CD4-positive, alpha-beta memory T cell (primary cell): ENCODE results near the gene ZXDB. TPM values are rescaled to one million over a fixed set of nuclear protein-coding genes. Genes with fewer than 3 reads are reported as not detected.
"Not testable (repeated sequence)": the region's sequence is repeated elsewhere in the genome, so short reads cannot be mapped to it uniquely, and the experiment has no call there.

Experiments used
- CTCF ChIA-PET: fragments of 350-600 bp; sonication (Branson Sonifier 250); formaldehyde crosslinking; loops from one replicate; lab custom pipeline; 2021; ENCODE audit warnings: inconsistent platforms; ENCODE audit not compliant: partially characterized antibody; lab: Charles Lee
- POLR2A ChIA-PET: fragments of 350-600 bp; sonication (Branson Sonifier 250); formaldehyde crosslinking; loops from one replicate; lab custom pipeline; 2021; ENCODE audit not compliant: partially characterized antibody; lab: Charles Lee
- DNase-seq, 5 donors: peaks; one replicate each; pipeline versions ENCODE4 v3.0.0 to v3.0.0-alpha.2; 2020 to 2022; ENCODE audit warnings: mixed read lengths in 1 of 5
- H3K27ac ChIP-seq: one replicate; pipeline ENCODE4 v1.7.0; 2013; ENCODE audit warnings: low read depth, low read length
- H3K27me3 ChIP-seq: 2 replicates; pipeline ENCODE4 v1.7.0; 2013; ENCODE audit warnings: mild to moderate bottlenecking, low read length, moderate library complexity; ENCODE audit not compliant: insufficient read depth
- H3K36me3 ChIP-seq: 2 replicates; pipeline ENCODE4 v1.7.0; 2013; ENCODE audit warnings: mild to moderate bottlenecking, low read length, moderate library complexity; ENCODE audit not compliant: insufficient read depth
- H3K4me1 ChIP-seq: 2 replicates; pipeline ENCODE4 v1.7.0; 2013; ENCODE audit warnings: mild to moderate bottlenecking, low read length, moderate library complexity; ENCODE audit not compliant: insufficient read depth
- H3K4me3 ChIP-seq, 2 donors: one replicate each; pipeline ENCODE4 v1.7.0; 2013; ENCODE audit warnings: low read length in 2 of 2, mild to moderate bottlenecking in 1 of 2
- H3K9me3 ChIP-seq, 2 donors: one replicate each; pipeline ENCODE4 v1.7.0; 2013; ENCODE audit warnings: low read length in 2 of 2, control low read depth in 1 of 2; ENCODE audit not compliant: control insufficient read depth in 1 of 2
- H3K27ac Mint-ChIP-seq, 7 donors: one replicate each; pipeline ENCODE4 v1.8.0; 2020 to 2021; ENCODE audit warnings: mixed read lengths in 7 of 7, mild to moderate bottlenecking in 6 of 7, inconsistent platforms in 3 of 7, moderate library complexity in 3 of 7
- H3K27me3 Mint-ChIP-seq, 2 donors: one replicate each; pipeline ENCODE4 v1.8.0; 2020 to 2021; ENCODE audit warnings: mixed read lengths in 2 of 2
- H3K36me3 Mint-ChIP-seq, 2 donors: one replicate each; pipeline ENCODE4 v1.8.0; 2020 to 2021; ENCODE audit warnings: mixed read lengths in 2 of 2, inconsistent platforms in 1 of 2, mild to moderate bottlenecking in 1 of 2
- H3K4me1 Mint-ChIP-seq, 4 donors: one replicate each; pipeline ENCODE4 v1.8.0; 2020 to 2021; ENCODE audit warnings: mixed read lengths in 4 of 4, mild to moderate bottlenecking in 1 of 4
- H3K4me3 Mint-ChIP-seq, 8 donors: one replicate each; pipeline ENCODE4 v1.8.0; 2020 to 2021; ENCODE audit warnings: mixed read lengths in 8 of 8, mild to moderate bottlenecking in 7 of 8, moderate library complexity in 6 of 8, inconsistent platforms in 3 of 8
- H3K9me3 Mint-ChIP-seq, 8 donors: one replicate each; pipeline ENCODE4 v1.8.0; 2020 to 2021; ENCODE audit warnings: mixed read lengths in 8 of 8, mild to moderate bottlenecking in 5 of 8, inconsistent platforms in 3 of 8, moderate library complexity in 1 of 8
- intact Hi-C: fragments of 100-400 bp; cut with micrococcal nuclease; formaldehyde crosslinking; loops from one replicate; pipeline ENCODE4 v1.15.1; 2023
- polyA plus RNA-seq, 2 donors: library from polyadenylated mRNA; unstranded; fragments of 300-500 nt; fragmentation: Illumina TruSeq; gene quantifications; one replicate each; pipeline ENCODE4 v1.2.3, GENCODE V29; 2021
- total RNA-seq, 2 experiments: library from RNA; stranded (reverse); gene quantifications; one replicate each; pipeline ENCODE4 v1.2.3, GENCODE V29; 2021

ZXDB gene
- total and polyA plus RNA-seq, 4 experiments from 2014 or later, result 2.7 to 15.4 (median 10.8) TPM

DNA sequence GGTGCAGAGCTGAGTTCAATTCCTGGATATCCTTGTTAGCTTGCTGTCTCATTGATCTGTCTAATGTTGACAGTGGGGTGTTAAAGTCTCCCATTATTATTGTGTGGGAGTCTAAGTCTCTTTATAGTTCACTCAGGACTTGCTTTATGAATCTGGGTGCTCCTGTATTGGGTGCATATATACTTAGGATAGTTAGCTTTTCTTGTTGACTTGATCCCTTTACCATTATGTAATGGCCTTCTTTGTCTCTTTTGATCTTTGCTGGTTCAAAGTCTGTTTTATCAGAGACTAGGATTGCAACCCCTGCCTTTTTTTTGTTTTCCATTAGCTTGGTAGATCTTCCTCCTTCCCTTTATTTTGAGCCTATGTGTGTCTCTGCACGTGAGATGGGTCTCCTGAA, 21.5 kb downstream of the ZXDB start:
- peaks cover 0 to 71% (median 39%) of the 10 kb centered on the region in 8 donors for H3K9me3 Mint-ChIP-seq

GRCh38 chrX:57629438-57629837, 37.6 kb downstream of the ZXDB start:
- H3K27ac ChIP-seq, H3K9me3 ChIP-seq, DNase-seq, H3K27me3 Mint-ChIP-seq, intact Hi-C loops, H3K36me3 Mint-ChIP-seq, H3K4me1 ChIP-seq, POLR2A ChIA-PET, H3K4me3 Mint-ChIP-seq, CTCF ChIA-PET, H3K27me3 ChIP-seq, H3K4me1 Mint-ChIP-seq, H3K36me3 ChIP-seq, H3K4me3 ChIP-seq, H3K27ac Mint-ChIP-seq: not testable (repeated sequence)
- H3K9me3 Mint-ChIP-seq, result peaks cover 0 to 54% (median 43%) of the 10 kb centered on the region in 8 donors

More for the DNA sequence above, 21.5 kb downstream of the ZXDB start:
- H3K36me3 Mint-ChIP-seq, H3K27me3 Mint-ChIP-seq, H3K36me3 ChIP-seq, H3K4me3 Mint-ChIP-seq, H3K4me3 ChIP-seq, H3K4me1 ChIP-seq, H3K27ac Mint-ChIP-seq, H3K9me3 ChIP-seq, H3K27me3 ChIP-seq, H3K4me1 Mint-ChIP-seq, H3K27ac ChIP-seq, DNase-seq, CTCF ChIA-PET, POLR2A ChIA-PET, intact Hi-C loops: not testable (repeated sequence)

- POLR2A ChIA-PET, result no interaction called here
- no peaks in the 10 kb centered on the region for H3K36me3 ChIP-seq
- Mint-ChIP-seq H3K36me3 (peaks cover 0 to 5% of the 10 kb centered on the region in 2 donors), H3K27ac (no peak overlapping the region), H3K4me1 (no peaks in the 10 kb centered on the region), H3K9me3 (peaks cover 0 to 32% (median 24%) of the 10 kb centered on the region in 8 donors), H3K4me3 (no peak overlapping the region), H3K27me3 (no peaks in the 10 kb centered on the region)
- no peaks in the 10 kb centered on the region for H3K27me3 ChIP-seq
- CTCF ChIA-PET, result no interaction called here
- intact Hi-C loops, result no loop called here
- DNase-seq, result no peak
- H3K4me3 ChIP-seq, result no peak overlapping the region
- no peaks in the 10 kb centered on the region for H3K9me3 ChIP-seq
- H3K4me1 ChIP-seq, result no peaks in the 10 kb centered on the region
- no peak overlapping the region for H3K27ac ChIP-seq
Measured at GRCh38 chrX:57640674-57641016, 48.8 kb downstream of the ZXDB start.

DNA sequence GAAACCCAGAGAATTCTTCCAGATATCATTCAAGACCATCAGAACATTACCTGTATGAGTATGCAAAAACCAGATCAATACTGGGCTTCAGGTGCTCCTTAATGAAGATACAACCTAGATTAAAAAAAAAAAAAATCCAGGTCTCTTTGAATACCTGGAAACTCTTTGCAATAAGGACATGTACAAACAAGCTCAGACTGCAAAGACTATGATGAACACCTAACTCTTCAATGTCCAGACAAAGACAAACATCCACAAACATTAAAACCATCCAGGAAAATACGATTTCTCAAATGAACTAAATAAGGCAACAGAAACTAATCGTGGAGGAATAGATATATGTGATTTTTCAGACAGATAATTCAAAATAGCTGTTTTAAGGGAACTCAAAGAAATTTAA, 49.5 kb downstream of the ZXDB start:
- intact Hi-C loops, result no loop called here
- no peak overlapping the region for H3K27ac ChIP-seq
- Mint-ChIP-seq H3K4me3 (no peak overlapping the region), H3K9me3 (peaks cover 0 to 25% (median 17%) of the 10 kb centered on the region in 8 donors), H3K4me1 (no peaks in the 10 kb centered on the region), H3K36me3 (peaks cover 0 to 5% of the 10 kb centered on the region in 2 donors), H3K27ac (peak overlapping the region in 1 of 7 donors; percentile 34), H3K27me3 (no peaks in the 10 kb centered on the region)
- ChIA-PET POLR2A (no interaction called here), CTCF (no interaction called here)
- no peaks in the 10 kb centered on the region for H3K27me3 ChIP-seq
- no peaks in the 10 kb centered on the region for H3K36me3 ChIP-seq
- H3K4me3 ChIP-seq, result no peak overlapping the region
- H3K9me3 ChIP-seq, result no peaks in the 10 kb centered on the region
- no peaks in the 10 kb centered on the region for H3K4me1 ChIP-seq
- no peak for DNase-seq

- POLR2A ChIA-PET, result no interaction called here
- CTCF ChIA-PET, result no interaction called here
- H3K27ac ChIP-seq, result no peak overlapping the region
- Mint-ChIP-seq H3K27me3 (no peaks in the 10 kb centered on the region), H3K36me3 (peaks cover 0 to 5% of the 10 kb centered on the region in 2 donors), H3K4me1 (no peaks in the 10 kb centered on the region), H3K4me3 (no peak overlapping the region), H3K9me3 (peaks cover 0 to 12% (median 6%) of the 10 kb centered on the region in 8 donors), H3K27ac (no peak overlapping the region)
- H3K27me3 ChIP-seq, result no peaks in the 10 kb centered on the region
- H3K36me3 ChIP-seq, result no peaks in the 10 kb centered on the region
- no peak overlapping the region for H3K4me3 ChIP-seq
- H3K9me3 ChIP-seq, result no peaks in the 10 kb centered on the region
- H3K4me1 ChIP-seq, result no peaks in the 10 kb centered on the region
- no peak for DNase-seq
- intact Hi-C loops, result no loop called here
Measured at GRCh38 chrX:57643698-57644097, 51.9 kb downstream of the ZXDB start.

- H3K4me3 Mint-ChIP-seq, result no peak overlapping the region
- no peaks in the 10 kb centered on the region for H3K4me1 ChIP-seq
- no peak overlapping the region for H3K27ac ChIP-seq
- H3K4me3 ChIP-seq, result no peak overlapping the region
- DNase-seq, result no peak
- no peaks in the 10 kb centered on the region for H3K36me3 ChIP-seq
- no peaks in the 10 kb centered on the region for H3K4me1 Mint-ChIP-seq
- intact Hi-C loops, result no loop called here
- H3K36me3 Mint-ChIP-seq, result no peaks in the 10 kb centered on the region
- no peaks in the 10 kb centered on the region for H3K9me3 Mint-ChIP-seq
- no peaks in the 10 kb centered on the region for H3K27me3 ChIP-seq
- ChIA-PET CTCF (no interaction called here), POLR2A (no interaction called here)
- H3K9me3 ChIP-seq, result no peaks in the 10 kb centered on the region
- no peaks in the 10 kb centered on the region for H3K27me3 Mint-ChIP-seq
- H3K27ac Mint-ChIP-seq, result no peak overlapping the region
Measured at GRCh38 chrX:57647020-57647419, 55.2 kb downstream of the ZXDB start.

Other genes with a start within 250 kb of the ZXDB start
- not detected for gene NLRP2B, start 88.2 kb downstream of the ZXDB start, total RNA-seq
- not detected for gene NLRP2B, start 88.2 kb downstream of the ZXDB start, polyA plus RNA-seq